Fibroblast of the aortic adventitia (primary cell): ENCODE data around the gene ZNF91. TPM values are rescaled to one million over a fixed set of nuclear protein-coding genes. Genes with fewer than 3 reads are reported as not detected.
"Not testable (repeated sequence)": the region's sequence is repeated elsewhere in the genome, so short reads cannot be mapped to it uniquely, and the experiment has no call there.

Source experiments
- DNase-seq: peaks from one replicate; pipeline ENCODE4 v3.0.0-alpha.2; 2010; ENCODE audit warnings: low read depth
- H3K4me3 ChIP-seq: 2 replicates; pipeline ENCODE4 v1.5.1; 2011; ENCODE audit warnings: low read depth, mild to moderate bottlenecking, control low read depth, low read length, moderate library complexity
- CTCF ChIP-seq: IDR thresholded peaks from 2 replicates; pipeline ENCODE4 v1.5.1; 2011; ENCODE audit warnings: mild to moderate bottlenecking, low read length, control low read depth, inconsistent platforms; ENCODE audit not compliant: insufficient read depth
- total RNA-seq: library from RNA; depleted of rRNA; stranded (reverse); fragments of >200 nt; gene quantifications from 2 replicates; pipeline ENCODE4 v1.2.3, GENCODE V29; 2012; ENCODE audit warnings: low replicate concordance

ZNF91 gene
- total RNA-seq, 1 donor, result 16.3 TPM

GRCh38 chr19:23321953-23322549, 73.2 kb downstream of the ZNF91 start:
- no peak for DNase-seq
- H3K4me3 ChIP-seq, result no peak overlapping the region
- no peak for TF ChIP-seq CTCF

GRCh38 chr19:23321403-23321802, 73.9 kb downstream of the ZNF91 start:
- H3K4me3 ChIP-seq, DNase-seq: not testable (repeated sequence)

GRCh38 chr19:23319571-23319970, 75.7 kb downstream of the ZNF91 start:
- not testable (repeated sequence) for H3K4me3 ChIP-seq, DNase-seq

GRCh38 chr19:23318941-23319340, 76.3 kb downstream of the ZNF91 start:
- not testable (repeated sequence) for DNase-seq, H3K4me3 ChIP-seq

GRCh38 chr19:23318143-23318542, 77.1 kb downstream of the ZNF91 start:
- H3K4me3 ChIP-seq, result no peak overlapping the region
- no peak for TF ChIP-seq CTCF
- DNase-seq, result no peak

GRCh38 chr19:23315286-23315685, 80.0 kb downstream of the ZNF91 start:
- TF ChIP-seq CTCF, result no peak
- no peak overlapping the region for H3K4me3 ChIP-seq
- no peak for DNase-seq

- no peak overlapping the region for H3K4me3 ChIP-seq
- no peak for TF ChIP-seq CTCF
- DNase-seq, result no peak
These were observed 80.6 kb downstream of the ZNF91 start for GRCh38 chr19:23314505-23315251.

- no peak overlapping the region for H3K4me3 ChIP-seq
- no peak for TF ChIP-seq CTCF
- no peak for DNase-seq
These were observed 82.1 kb downstream of the ZNF91 start for GRCh38 chr19:23313196-23313595.
